GM12873 (cell line): ENCODE results near the gene LIN7C.

Source experiments
- CTCF ChIP-seq: IDR thresholded peaks from 2 replicates; pipeline ENCODE4 v1.5.1; 2012; ENCODE audit warnings: low read depth, mild to moderate bottlenecking, moderate library complexity, low read length, control low read depth; ENCODE audit not compliant: insufficient read depth; ENCODE audit errors: missing control alignments

Gene LIN7C

DNA sequence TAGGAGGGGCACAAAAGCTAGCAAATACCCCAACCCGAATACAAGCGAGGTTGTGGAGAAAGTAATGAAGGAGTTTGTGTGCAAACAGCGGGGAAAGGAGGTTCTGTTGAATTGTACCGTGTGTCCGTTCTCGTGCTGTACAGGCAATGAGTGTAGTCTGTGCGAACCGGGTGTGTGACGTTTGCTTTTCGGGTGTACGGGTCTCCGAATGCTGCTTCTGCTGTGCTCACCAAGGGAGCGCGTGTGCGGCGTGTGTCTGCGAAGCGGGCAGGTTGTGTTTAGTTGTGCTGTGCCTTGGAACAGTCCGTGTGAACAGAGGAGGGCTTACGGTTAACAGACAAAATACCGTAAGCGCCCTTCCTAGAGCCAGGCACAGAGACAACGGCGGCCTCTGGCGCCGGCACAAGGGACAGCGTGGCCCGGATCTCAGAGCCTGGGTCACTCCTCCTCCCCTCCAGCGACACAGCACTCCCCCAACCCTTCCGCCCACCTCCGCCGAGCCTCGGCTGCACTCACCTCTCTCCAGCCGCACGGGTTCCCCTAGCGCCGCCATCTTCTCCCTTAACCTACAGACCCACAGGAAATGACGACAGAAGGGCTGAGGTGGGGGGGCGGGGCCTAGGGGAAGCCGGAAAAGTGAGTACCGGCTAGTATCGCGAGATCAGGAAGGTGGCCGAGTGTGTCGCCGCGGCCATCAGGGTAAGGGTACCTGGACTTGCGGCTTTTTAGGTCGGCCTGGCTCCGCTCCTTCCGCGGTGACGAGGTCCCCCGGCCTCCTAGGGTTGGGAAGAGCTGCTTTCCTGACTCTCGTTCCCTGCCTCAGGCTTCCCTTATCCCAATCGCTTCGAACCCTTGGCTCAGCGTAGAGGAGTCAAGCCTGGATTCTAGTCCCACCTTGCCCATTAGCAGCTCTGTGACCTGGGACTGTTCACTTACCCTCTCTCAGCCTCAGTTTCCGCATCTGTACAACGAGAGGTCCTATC is at the start of gene LIN7C:
LIN7C (minus strand) TSS at position 570 of the 983 bp plus-strand sequence; CDS start at position 553, 17 bp downstream.
- TF ChIP-seq CTCF = peak; percentile 21

DNA sequence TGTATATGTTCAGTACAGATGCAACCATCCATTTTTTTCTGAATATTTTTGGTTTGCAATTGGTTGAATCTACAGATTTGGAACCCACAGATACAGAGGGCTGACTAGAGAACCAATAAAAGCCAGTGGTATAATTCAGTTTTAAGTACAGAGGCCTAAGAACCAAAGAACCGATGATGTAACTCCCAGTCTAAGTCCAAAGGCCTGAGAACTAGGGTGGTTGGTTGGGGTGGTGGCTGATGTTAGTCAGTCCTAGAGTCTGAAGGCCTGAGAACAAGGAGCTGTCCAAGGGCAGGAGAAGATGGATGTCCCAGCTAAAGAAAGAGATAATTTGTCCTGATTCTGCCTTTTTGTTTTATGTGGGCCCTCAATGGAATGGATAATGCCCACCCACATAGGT is 48.7 kb upstream of the LIN7C start:
- TF ChIP-seq CTCF = no peak

DNA sequence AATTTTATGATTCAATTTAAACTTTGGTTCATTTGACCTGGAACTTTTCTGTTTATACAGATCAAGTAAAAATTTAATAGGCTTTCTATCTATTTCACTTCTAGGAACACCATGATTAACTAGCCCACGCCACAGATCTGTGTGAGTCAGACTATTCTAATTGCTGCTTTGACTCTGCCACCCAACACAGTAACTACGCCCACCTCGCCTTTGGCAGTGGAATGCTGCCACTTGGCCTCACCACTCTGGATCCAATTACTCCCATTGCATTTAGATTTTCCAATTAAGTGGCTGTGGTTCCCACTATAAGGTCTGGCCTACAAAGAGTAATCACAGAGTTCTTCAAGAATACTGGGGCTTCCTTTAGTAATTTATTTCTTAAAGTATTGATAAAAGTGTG is 46.6 kb upstream of the LIN7C start:
- no peak for TF ChIP-seq CTCF

DNA sequence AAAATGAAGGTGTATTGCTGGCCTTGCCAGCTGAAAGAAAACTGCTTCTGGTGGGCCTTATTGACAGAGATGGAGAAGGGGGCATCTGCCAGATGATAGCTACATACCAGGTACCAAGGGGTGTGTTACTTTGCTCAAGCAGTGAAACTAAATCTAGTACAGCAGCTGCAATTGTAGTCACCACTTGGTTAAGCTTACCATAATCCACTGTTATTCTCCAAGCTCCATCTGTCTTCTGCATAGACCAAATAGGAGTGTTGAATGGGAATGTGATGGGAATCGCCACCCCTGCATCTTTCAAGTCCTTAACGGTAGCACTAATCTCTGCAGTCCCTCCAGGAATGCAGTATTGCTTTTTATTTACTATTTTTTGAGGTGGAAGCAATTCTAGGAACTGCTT is 45.8 kb upstream of the LIN7C start:
- TF ChIP-seq CTCF = no peak

DNA sequence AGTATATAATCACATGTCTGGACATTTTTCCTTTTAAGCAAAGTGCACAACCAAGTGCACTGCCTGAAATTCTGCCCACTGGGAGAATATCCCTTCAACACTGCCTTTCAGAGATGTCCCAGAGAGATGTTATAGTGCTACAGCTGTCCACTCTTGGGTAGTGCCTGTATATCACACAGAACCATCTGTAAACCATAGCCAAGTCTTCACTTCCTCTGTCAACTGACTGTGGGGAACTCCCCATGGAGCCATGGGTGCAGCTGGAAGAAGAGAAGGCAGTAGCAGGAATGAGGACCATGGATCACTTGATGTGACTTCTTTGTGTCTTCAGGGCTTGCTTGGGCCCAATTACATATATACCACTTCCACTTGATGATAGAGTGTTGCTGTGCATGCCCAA is 44.6 kb upstream of the LIN7C start:
- no peak for TF ChIP-seq CTCF

DNA sequence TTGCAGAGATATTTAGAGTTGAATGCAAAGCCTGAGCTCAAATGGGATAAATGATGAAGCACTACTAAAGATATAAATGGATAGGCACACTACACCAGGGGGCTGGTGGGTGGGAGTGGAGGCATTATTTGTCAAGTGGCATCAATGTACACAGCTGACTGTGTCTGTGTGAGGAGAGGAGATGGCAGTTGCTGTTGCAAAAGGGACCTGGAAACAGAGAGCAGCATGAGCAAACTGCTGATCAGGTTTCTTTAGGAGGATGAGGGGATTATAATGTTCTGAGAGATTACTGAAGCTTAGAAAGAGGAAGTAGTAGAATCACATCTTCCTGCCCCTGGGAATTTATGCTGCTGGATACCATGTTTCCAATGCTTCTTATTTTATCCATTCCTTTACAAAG is 39.4 kb upstream of the LIN7C start:
- TF ChIP-seq CTCF = no peak

GRCh38 chr11:27545035-27545434 is 38.5 kb upstream of the LIN7C start:
- no peak for TF ChIP-seq CTCF
